Activated CD8-positive, alpha-beta T cell treated with anti-CD3 and anti-CD28 coated beads, Interleukin-2, amount 10 ng/mL, durations not matched to agents 7 days and 5 days (primary cell): ENCODE results near the gene PYGB. TPM values are rescaled to one million over a fixed set of nuclear protein-coding genes. Genes with fewer than 3 reads are reported as not detected.

ENCODE experiments used
- ATAC-seq: fragments of 150-1000 bp; cut with Tn5 transposase; one replicate; pipeline ENCODE4 v1.10.0; 2021; ENCODE audit warnings: moderate library complexity
- CTCF ChIA-PET: fragments of 350-600 bp; sonication (Branson Sonifier 250); formaldehyde crosslinking; loops from one replicate; lab custom pipeline; 2021; ENCODE audit warnings: antibody characterized with exemption; lab: Charles Lee
- POLR2A ChIA-PET: fragments of 350-600 bp; sonication (Branson Sonifier 250); formaldehyde crosslinking; loops from one replicate; lab custom pipeline; 2021; ENCODE audit warnings: antibody characterized with exemption; lab: Charles Lee
- DNase-seq: peaks from one replicate; pipeline ENCODE4 v3.0.0-alpha.2; 2020
- H3K27ac Mint-ChIP-seq: one replicate; pipeline ENCODE4 v1.8.0; 2021; ENCODE audit warnings: mild to moderate bottlenecking, mixed read lengths
- H3K27me3 Mint-ChIP-seq: one replicate; pipeline ENCODE4 v1.8.0; 2021; ENCODE audit warnings: low read depth, mixed read lengths
- H3K36me3 Mint-ChIP-seq: one replicate; pipeline ENCODE4 v1.8.0; 2021; ENCODE audit warnings: low read depth, mixed read lengths
- H3K4me1 Mint-ChIP-seq: one replicate; pipeline ENCODE4 v1.8.0; 2021; ENCODE audit warnings: low read depth, mixed read lengths
- H3K4me3 Mint-ChIP-seq: one replicate; pipeline ENCODE4 v1.8.0; 2021; ENCODE audit warnings: mild to moderate bottlenecking, mixed read lengths
- H3K9me3 Mint-ChIP-seq: one replicate; pipeline ENCODE4 v1.8.0; 2022; ENCODE audit warnings: mixed read lengths; ENCODE audit not compliant: insufficient read depth
- total RNA-seq, 2 experiments: library from RNA; stranded (reverse); gene quantifications; one replicate each; pipeline ENCODE4 v1.2.3, GENCODE V29; 2021

PYGB gene
- total RNA-seq, 2 experiments from 2014 or later: 33.9 TPM

DNA sequence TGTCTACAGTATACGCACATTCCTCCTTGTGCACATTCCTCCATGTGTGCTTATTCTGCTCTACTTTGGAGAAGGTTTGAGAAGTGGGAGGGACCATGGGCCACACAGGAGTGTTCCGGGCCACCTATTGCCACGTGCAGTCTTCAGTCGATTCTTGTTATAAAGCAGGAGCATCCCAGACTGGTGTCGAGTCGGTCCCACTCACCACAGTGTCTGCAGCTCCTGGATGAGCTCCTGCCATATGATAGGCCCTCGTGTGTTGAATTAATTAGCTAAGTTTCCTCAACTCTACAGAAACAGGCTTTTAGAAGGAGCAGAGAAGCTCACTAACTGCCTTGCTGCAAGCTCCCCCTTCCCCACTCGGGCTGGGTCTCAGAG lies 29.8 kb upstream of the PYGB start:
- POLR2A ChIA-PET: no interaction called here
- DNase-seq (no peak), ATAC-seq (no peak)
- no peaks in the 10 kb centered on the region for H3K36me3 Mint-ChIP-seq
- no peaks in the 10 kb centered on the region for H3K9me3 Mint-ChIP-seq
- CTCF ChIA-PET: no interaction called here
- H3K27ac Mint-ChIP-seq: no peak overlapping the region
- no peak overlapping the region for H3K4me3 Mint-ChIP-seq
- H3K4me1 Mint-ChIP-seq: peaks cover 1% of the 10 kb centered on the region
- no peaks in the 10 kb centered on the region for H3K27me3 Mint-ChIP-seq

GRCh38 chr20:25218492-25218891 lies 29.4 kb upstream of the PYGB start:
- Mint-ChIP-seq H3K27me3 (no peaks in the 10 kb centered on the region), H3K27ac (no peak overlapping the region), H3K36me3 (no peaks in the 10 kb centered on the region), H3K4me1 (peaks cover 5% of the 10 kb centered on the region), H3K9me3 (no peaks in the 10 kb centered on the region), H3K4me3 (no peak overlapping the region)
- ChIA-PET POLR2A (no interaction called here), CTCF (no interaction called here)
- ATAC-seq (no peak), DNase-seq (no peak)

GRCh38 chr20:25219365-25219764 lies 28.5 kb upstream of the PYGB start:
- no peak overlapping the region for H3K27ac Mint-ChIP-seq
- POLR2A ChIA-PET: no interaction called here
- CTCF ChIA-PET: no interaction called here
- H3K4me1 Mint-ChIP-seq: peaks cover 7% of the 10 kb centered on the region
- ATAC-seq (no peak), DNase-seq (no peak)
- H3K36me3 Mint-ChIP-seq: no peaks in the 10 kb centered on the region
- no peaks in the 10 kb centered on the region for H3K9me3 Mint-ChIP-seq
- no peak overlapping the region for H3K4me3 Mint-ChIP-seq
- H3K27me3 Mint-ChIP-seq: no peaks in the 10 kb centered on the region

DNA sequence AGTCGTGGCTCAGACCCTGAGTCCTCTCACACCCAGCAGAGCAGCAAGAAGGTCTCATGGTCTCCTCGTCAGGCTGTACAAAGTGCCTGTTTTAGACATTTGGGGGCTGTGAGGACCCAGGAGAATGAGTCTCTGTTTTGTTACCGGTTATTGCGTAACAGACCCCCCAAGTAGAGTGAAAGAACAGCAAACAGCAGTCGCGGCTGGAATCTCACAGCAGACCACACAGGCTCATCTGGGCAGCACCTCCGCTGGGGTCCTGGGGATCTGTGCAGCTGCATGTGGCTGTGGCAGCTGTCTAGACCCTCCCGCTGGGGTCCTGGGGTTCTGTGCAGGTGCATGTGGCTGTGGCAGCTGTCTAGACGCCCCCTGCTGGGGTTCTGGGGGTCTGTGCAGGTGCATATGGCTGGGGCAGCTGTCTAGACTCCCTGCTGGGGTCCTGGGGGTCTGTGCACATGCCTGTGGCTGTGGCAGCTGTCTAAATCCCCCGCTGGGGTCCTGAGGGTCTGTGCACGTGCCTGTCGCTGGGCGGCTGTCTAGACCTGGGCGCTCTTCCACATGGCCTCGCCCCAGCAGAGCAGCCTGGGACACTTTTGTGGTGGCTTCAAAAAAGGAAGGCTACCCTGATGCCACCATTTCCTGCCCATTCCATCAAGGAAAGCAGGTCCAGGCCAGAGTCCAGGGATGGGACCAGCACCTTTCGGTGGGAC lies 27.7 kb upstream of the PYGB start:
- POLR2A ChIA-PET: no interaction called here
- no peak for ATAC-seq
- H3K27ac Mint-ChIP-seq: no peak overlapping the region
- no peaks in the 10 kb centered on the region for H3K36me3 Mint-ChIP-seq
- no peaks in the 10 kb centered on the region for H3K9me3 Mint-ChIP-seq
- no peaks in the 10 kb centered on the region for H3K27me3 Mint-ChIP-seq
- DNase-seq: no peak
- H3K4me3 Mint-ChIP-seq: no peak overlapping the region
- CTCF ChIA-PET: no interaction called here
- peaks cover 8% of the 10 kb centered on the region for H3K4me1 Mint-ChIP-seq

- Mint-ChIP-seq H3K9me3 (no peaks in the 10 kb centered on the region), H3K27ac (no peak overlapping the region), H3K4me3 (no peak overlapping the region), H3K36me3 (no peaks in the 10 kb centered on the region), H3K4me1 (peaks cover 8% of the 10 kb centered on the region), H3K27me3 (no peaks in the 10 kb centered on the region)
- ChIA-PET CTCF (interaction anchor here (0.8 kb wide), 1 partner anchor 178 kb away, joined by 3 read pairs; no protein-coding TSS in a partner anchor), POLR2A (no interaction called here)
- ATAC-seq (no peak), DNase-seq (no peak)
These were observed 26.9 kb upstream of the PYGB start for GRCh38 chr20:25220810-25221591.

- no peak for ATAC-seq
- no peaks in the 10 kb centered on the region for H3K9me3 Mint-ChIP-seq
- POLR2A ChIA-PET: no interaction called here
These were observed 26.1 kb upstream of the PYGB start for GRCh38 chr20:25221592-25222460.

DNA sequence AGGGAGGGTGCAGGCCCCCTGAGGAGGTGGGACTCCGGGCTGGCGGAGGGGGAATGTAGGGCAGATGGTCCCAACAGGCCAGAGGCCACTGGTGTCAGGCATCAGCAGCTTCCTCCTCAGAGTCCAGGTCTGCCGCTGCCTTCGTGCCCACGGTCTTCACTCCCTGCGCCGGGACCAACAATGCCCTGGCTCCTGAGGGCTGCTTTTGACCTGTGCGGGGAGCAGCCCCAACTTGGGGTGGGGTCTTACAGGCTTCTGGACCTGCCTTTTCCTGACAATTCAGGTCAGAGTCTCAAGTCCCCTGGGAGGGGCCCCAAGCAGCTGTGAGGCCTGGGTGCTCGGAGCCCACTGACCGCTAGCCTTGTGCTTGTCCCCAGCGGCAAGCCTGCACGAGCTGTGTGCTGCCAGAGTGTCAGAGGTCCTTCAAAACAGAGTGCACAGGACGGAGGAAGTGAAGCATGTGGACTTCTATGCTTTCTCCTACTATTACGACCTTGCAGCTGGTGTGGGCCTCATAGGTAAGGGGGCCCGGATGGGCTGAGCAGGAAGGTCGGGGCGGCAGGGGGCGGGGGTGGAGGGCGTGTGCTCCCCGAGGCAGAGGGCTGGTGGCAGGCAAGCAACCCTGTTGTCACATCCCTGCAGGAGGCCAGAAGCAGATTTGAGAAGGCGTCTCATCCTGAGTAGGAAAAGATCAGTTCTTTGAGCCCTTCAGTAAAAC lies 25.3 kb upstream of the PYGB start:
- H3K4me1 Mint-ChIP-seq: peaks cover 8% of the 10 kb centered on the region
- CTCF ChIA-PET: interaction anchor here (2.2 kb wide), 1 partner anchor 176 kb away, joined by 7 read pairs; no protein-coding TSS in a partner anchor
- no peak overlapping the region for H3K4me3 Mint-ChIP-seq
- POLR2A ChIA-PET: interaction anchor here (0.6 to 1.1 kb wide), 2 partner anchors 24 to 539 kb away, joined by 3 read pairs; no protein-coding TSS in a partner anchor
- no peaks in the 10 kb centered on the region for H3K27me3 Mint-ChIP-seq
- H3K9me3 Mint-ChIP-seq: no peaks in the 10 kb centered on the region
- H3K36me3 Mint-ChIP-seq: no peaks in the 10 kb centered on the region
- DNase-seq (no peak), ATAC-seq (no peak)
- H3K27ac Mint-ChIP-seq: peak overlapping the region; percentile 62

More at GRCh38 chr20:25221592-25222460, 26.1 kb upstream of the PYGB start:
- Mint-ChIP-seq H3K27ac (no peak overlapping the region), H3K27me3 (no peaks in the 10 kb centered on the region), H3K4me1 (peaks cover 8% of the 10 kb centered on the region), H3K4me3 (no peak overlapping the region), H3K36me3 (no peaks in the 10 kb centered on the region)
- CTCF ChIA-PET: interaction anchor here (2.2 kb wide), 1 partner anchor 177 kb away, joined by 7 read pairs; no protein-coding TSS in a partner anchor
- no peak for DNase-seq

GRCh38 chr20:25223179-25223661 lies 24.7 kb upstream of the PYGB start:
- CTCF ChIA-PET: interaction anchor here (0.6 to 2.2 kb wide), 2 partner anchors 23 to 176 kb away, joined by 3 to 7 read pairs; no protein-coding TSS in a partner anchor
- H3K36me3 Mint-ChIP-seq: no peaks in the 10 kb centered on the region
- no peak overlapping the region for H3K4me3 Mint-ChIP-seq
- POLR2A ChIA-PET: interaction anchor here (0.6 to 1.1 kb wide), 3 partner anchors 24 to 538 kb away, joined by 3 read pairs; no protein-coding TSS in a partner anchor
- H3K4me1 Mint-ChIP-seq: peaks cover 8% of the 10 kb centered on the region
- ATAC-seq (peak; percentile 64), DNase-seq (peak; percentile 47)
- H3K9me3 Mint-ChIP-seq: no peaks in the 10 kb centered on the region
- no peaks in the 10 kb centered on the region for H3K27me3 Mint-ChIP-seq
- H3K27ac Mint-ChIP-seq: peak overlapping the region; percentile 62

- POLR2A ChIA-PET: interaction anchor here (0.7 to 1.1 kb wide), 2 partner anchors 23 to 103 kb away, joined by 3 read pairs; no protein-coding TSS in a partner anchor
- ATAC-seq: no peak
- H3K27ac Mint-ChIP-seq: no peak overlapping the region
These were observed 23.8 kb upstream of the PYGB start for GRCh38 chr20:25223765-25224720.

GRCh38 chr20:25224941-25225340 lies 22.9 kb upstream of the PYGB start:
- DNase-seq (no peak), ATAC-seq (no peak)
- no peaks in the 10 kb centered on the region for H3K9me3 Mint-ChIP-seq
- CTCF ChIA-PET: no interaction called here
- H3K4me3 Mint-ChIP-seq: no peak overlapping the region
- no peaks in the 10 kb centered on the region for H3K27me3 Mint-ChIP-seq
- POLR2A ChIA-PET: no interaction called here
- H3K36me3 Mint-ChIP-seq: no peaks in the 10 kb centered on the region
- H3K27ac Mint-ChIP-seq: no peak overlapping the region
- H3K4me1 Mint-ChIP-seq: peaks cover 8% of the 10 kb centered on the region

More at GRCh38 chr20:25223765-25224720, 23.8 kb upstream of the PYGB start:
- CTCF ChIA-PET: interaction anchor here (0.6 to 2.2 kb wide), 2 partner anchors 23 to 175 kb away, joined by 3 to 7 read pairs; no protein-coding TSS in a partner anchor
- no peak for DNase-seq
- no peaks in the 10 kb centered on the region for H3K27me3 Mint-ChIP-seq
- no peak overlapping the region for H3K4me3 Mint-ChIP-seq
- peaks cover 8% of the 10 kb centered on the region for H3K4me1 Mint-ChIP-seq
- no peaks in the 10 kb centered on the region for H3K9me3 Mint-ChIP-seq
- no peaks in the 10 kb centered on the region for H3K36me3 Mint-ChIP-seq
